SH-SY5Y (cell line): Measurements from ENCODE around the gene CDKN2AIP.

Experiments
- GATA2 ChIP-seq: IDR thresholded peaks from 2 replicates; pipeline ENCODE4 v1.6.1; 2011; ENCODE audit warnings: mild to moderate bottlenecking, low read depth, low read length
- GATA3 ChIP-seq: IDR thresholded peaks from 2 replicates; pipeline ENCODE4 v1.6.1; 2011; ENCODE audit warnings: low read depth, mild to moderate bottlenecking, low read length, moderate library complexity

GRCh38 chr4:183407635-183408464 is 36.6 kb upstream of the CDKN2AIP start:
- no peak for TF ChIP-seq GATA2
- TF ChIP-seq GATA3, result no peak
